Measurements from ENCODE around the gene BBS4. TPM values are rescaled to one million over a fixed set of nuclear protein-coding genes. Genes with fewer than 3 reads are reported as not detected.

BBS4 gene
- total RNA-seq, 4 donors from 2014 or later = 6.8 to 38.5 (median 22.2) TPM

DNA sequence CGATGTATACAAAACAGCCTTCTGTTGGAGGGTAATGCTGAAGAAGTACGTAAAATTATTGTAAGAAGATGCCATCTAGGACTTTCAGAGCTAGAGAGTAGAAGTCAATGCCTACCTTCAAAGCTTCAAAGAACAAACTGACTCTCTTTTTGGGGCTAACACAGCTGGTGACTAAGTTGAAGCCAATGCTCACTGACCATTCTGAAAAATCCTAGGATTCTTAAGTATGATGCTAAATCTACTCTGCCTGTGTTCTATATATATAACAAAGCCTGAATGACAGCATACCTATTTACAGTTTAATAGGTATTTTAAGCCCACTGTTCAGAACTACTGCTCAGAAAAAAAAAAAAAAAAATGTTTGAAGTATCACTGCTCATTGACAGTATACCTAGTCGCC lies 78.6 kb downstream of the BBS4 start:
- TF ChIP-seq, protein P1, sequence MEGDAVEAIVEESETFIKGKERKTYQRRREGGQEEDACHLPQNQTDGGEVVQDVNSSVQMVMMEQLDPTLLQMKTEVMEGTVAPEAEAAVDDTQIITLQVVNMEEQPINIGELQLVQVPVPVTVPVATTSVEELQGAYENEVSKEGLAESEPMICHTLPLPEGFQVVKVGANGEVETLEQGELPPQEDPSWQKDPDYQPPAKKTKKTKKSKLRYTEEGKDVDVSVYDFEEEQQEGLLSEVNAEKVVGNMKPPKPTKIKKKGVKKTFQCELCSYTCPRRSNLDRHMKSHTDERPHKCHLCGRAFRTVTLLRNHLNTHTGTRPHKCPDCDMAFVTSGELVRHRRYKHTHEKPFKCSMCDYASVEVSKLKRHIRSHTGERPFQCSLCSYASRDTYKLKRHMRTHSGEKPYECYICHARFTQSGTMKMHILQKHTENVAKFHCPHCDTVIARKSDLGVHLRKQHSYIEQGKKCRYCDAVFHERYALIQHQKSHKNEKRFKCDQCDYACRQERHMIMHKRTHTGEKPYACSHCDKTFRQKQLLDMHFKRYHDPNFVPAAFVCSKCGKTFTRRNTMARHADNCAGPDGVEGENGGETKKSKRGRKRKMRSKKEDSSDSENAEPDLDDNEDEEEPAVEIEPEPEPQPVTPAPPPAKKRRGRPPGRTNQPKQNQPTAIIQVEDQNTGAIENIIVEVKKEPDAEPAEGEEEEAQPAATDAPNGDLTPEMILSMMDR (IDR thresholded peaks at IDR 0.05) = no peak
- TF ChIP-seq POLR2A (IDR thresholded peaks at IDR 0.05) = no peak
- no peak overlapping the region for H3K4me3 ChIP-seq
- no peaks in the 10 kb centered on the region for H3K27me3 ChIP-seq
- H3K27ac ChIP-seq = no peak overlapping the region
- no peaks in the 10 kb centered on the region for H3K4me1 ChIP-seq
- intact Hi-C loops (cut with DNase I; ENCODE audit: low total_unique reads) = no loop called here
- DNase-seq = no peak
- H3K9me3 ChIP-seq = peaks cover 0 to 6% of the 10 kb centered on the region in 2 donors
- no peaks in the 10 kb centered on the region for H3K36me3 ChIP-seq

DNA sequence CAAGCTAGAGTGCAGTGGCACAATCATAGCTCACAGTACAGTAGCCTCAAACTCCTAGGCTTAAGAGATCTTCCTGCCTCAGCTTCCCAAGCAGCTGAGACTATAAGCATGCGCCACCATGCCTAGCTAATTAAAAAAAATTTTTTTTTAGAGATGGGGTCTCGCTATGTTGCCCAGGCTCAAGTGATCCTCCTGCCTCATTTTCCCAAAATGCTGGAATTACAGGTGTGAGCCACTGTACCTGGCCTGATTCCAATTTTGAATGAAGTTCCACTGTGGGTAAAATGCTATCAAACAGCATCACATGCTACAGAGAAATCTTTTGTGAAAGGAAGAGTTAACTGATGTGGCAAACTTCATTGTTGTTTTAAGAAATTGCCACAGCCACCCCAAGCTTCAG lies 80.0 kb downstream of the BBS4 start:
- Histone ChIP-seq H3K27me3 (no peaks in the 10 kb centered on the region), H3K4me3 (no peak overlapping the region), H3K9me3 (peaks cover 0 to 6% of the 10 kb centered on the region in 2 donors), H3K4me1 (no peaks in the 10 kb centered on the region), H3K27ac (no peak overlapping the region), H3K36me3 (no peaks in the 10 kb centered on the region)
- intact Hi-C loops (cut with DNase I; ENCODE audit: low total_unique reads) = no loop called here
- no peak for DNase-seq
- TF ChIP-seq POLR2A (IDR thresholded peaks at IDR 0.05) = no peak
- TF ChIP-seq, protein P1 (IDR thresholded peaks at IDR 0.05) = no peak

DNA sequence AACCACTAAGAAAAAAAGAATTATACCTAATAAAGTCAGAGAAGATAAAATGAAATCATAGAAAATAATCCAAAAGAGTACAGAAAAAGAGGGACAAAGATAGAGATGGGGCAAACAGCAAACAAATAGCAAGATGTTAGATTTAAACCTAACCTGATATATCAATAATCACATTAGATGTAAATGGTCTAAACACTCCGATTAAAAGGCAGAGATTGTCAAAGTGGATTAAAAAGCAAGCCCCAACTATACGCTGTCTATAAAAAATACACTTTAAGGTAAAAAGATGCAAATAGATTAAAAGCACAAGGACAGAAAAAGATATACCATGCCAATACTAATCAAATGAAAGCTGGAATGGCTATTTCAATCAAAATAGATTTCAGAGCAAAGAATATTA lies 80.8 kb downstream of the BBS4 start:
- intact Hi-C loops (cut with DNase I; ENCODE audit: low total_unique reads) = no loop called here
- no peak for TF ChIP-seq POLR2A (IDR thresholded peaks at IDR 0.05)
- TF ChIP-seq, protein P1 (IDR thresholded peaks at IDR 0.05) = no peak

GRCh38 chr15:72770673-72771328 lies 84.8 kb downstream of the BBS4 start:
- DNase-seq = no peak
- no peaks in the 10 kb centered on the region for H3K36me3 ChIP-seq
- H3K4me1 ChIP-seq = no peaks in the 10 kb centered on the region
- H3K9me3 ChIP-seq = peaks cover 0 to 6% of the 10 kb centered on the region in 2 donors
- H3K4me3 ChIP-seq = no peak overlapping the region
- TF ChIP-seq POLR2A (IDR thresholded peaks at IDR 0.05) = no peak
- TF ChIP-seq, protein P1 (IDR thresholded peaks at IDR 0.05) = no peak
- H3K27me3 ChIP-seq = no peaks in the 10 kb centered on the region
- no peak overlapping the region for H3K27ac ChIP-seq
- intact Hi-C loops (cut with DNase I; ENCODE audit: low total_unique reads) = no loop called here

More for the DNA sequence above, 80.8 kb downstream of the BBS4 start:
- Histone ChIP-seq H3K4me1 (no peaks in the 10 kb centered on the region), H3K27ac (no peak overlapping the region), H3K36me3 (no peaks in the 10 kb centered on the region), H3K27me3 (no peaks in the 10 kb centered on the region), H3K4me3 (no peak overlapping the region), H3K9me3 (peaks cover 0 to 6% of the 10 kb centered on the region in 2 donors)
- DNase-seq = no peak

DNA sequence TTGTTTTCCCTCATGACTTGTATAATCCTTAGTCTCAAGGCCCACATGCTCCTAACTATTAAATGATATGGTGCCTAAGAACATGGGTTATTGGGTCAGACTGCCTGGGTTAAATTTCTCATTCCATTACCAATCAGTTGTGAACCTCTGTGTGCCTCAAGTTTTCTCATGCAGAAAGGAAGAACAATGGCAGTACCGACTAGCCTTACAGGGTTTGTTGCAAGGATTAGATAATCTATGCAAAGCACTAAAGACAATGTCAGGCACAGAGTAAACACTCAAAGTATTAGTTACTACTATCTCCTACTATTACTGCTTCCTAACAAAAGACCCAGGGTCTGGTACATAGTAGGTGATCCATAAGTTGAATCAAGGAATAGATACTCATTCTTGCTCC lies 85.3 kb downstream of the BBS4 start:
- no peak for DNase-seq
- TF ChIP-seq, protein P1 (IDR thresholded peaks at IDR 0.05) = no peak
- no peak for TF ChIP-seq POLR2A (IDR thresholded peaks at IDR 0.05)
- Histone ChIP-seq H3K27me3 (no peaks in the 10 kb centered on the region), H3K4me3 (no peak overlapping the region), H3K9me3 (peaks cover 0 to 6% of the 10 kb centered on the region in 2 donors), H3K36me3 (no peaks in the 10 kb centered on the region), H3K27ac (no peak overlapping the region), H3K4me1 (no peaks in the 10 kb centered on the region)
- intact Hi-C loops (cut with DNase I; ENCODE audit: low total_unique reads) = no loop called here
